PC-9 (cell line): Measurements from ENCODE around the gene SPAG17.

ENCODE experiments used
- CTCF ChIP-seq: fragments of 200-600 bp; sonication (generic); conservative IDR thresholded peaks from 2 replicates; pipeline ENCODE4 v1.6.1; 2017; ENCODE audit warnings: mixed run types, antibody characterized with exemption, mild to moderate bottlenecking, moderate library complexity
- EZH2 ChIP-seq: fragments of 200-600 bp; sonication (generic); IDR thresholded peaks from 2 replicates; pipeline ENCODE4 v1.8.0; 2017; ENCODE audit warnings: antibody characterized with exemption, low read depth

DNA sequence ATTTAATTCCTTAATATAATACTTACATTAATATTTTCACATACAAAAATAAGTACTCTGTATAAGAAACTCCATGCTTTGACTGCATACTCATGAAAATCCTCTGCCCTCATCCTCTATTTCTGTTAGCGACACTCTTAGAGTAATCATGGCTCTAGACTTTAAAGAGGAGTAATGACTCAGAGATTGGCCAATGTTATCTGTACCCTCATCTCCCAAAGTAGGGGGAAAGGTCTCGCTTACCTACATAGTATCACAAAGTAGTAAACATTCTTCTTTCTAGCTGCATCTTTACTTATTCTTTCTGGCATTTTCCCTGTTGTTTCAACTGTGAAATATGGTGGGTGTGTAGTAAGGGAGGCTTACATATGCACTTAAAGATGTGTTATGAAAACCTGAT lies 29.8 kb upstream of the SPAG17 start:
- TF ChIP-seq CTCF (no peak), EZH2 (no peak)
